HFFc6 (cell line): Measurements from ENCODE around the gene AKR1D1. TPM values are rescaled to one million over a fixed set of nuclear protein-coding genes. Genes with fewer than 3 reads are reported as not detected.

Experiments used
- DNase-seq: peaks from one replicate; pipeline ENCODE4 v3.0.0-alpha.2; 2018
- H3K27ac Mint-ChIP-seq: 2 replicates; pipeline ENCODE4 v1.8.0; 2020; ENCODE audit warnings: mild to moderate bottlenecking, mixed read lengths
- H3K27me3 Mint-ChIP-seq: 2 replicates; pipeline ENCODE4 v1.8.0; 2021; ENCODE audit warnings: mild to moderate bottlenecking, moderate library complexity, mixed read lengths; ENCODE audit not compliant: insufficient read depth
- H3K36me3 Mint-ChIP-seq: 2 replicates; pipeline ENCODE4 v1.8.0; 2021; ENCODE audit warnings: low read depth, mixed read lengths
- H3K4me1 Mint-ChIP-seq: 2 replicates; pipeline ENCODE4 v1.8.0; 2020; ENCODE audit warnings: low read depth, mixed read lengths
- H3K4me3 Mint-ChIP-seq: 2 replicates; pipeline ENCODE4 v1.8.0; 2020; ENCODE audit warnings: mild to moderate bottlenecking, moderate library complexity, mixed read lengths
- H3K9me3 Mint-ChIP-seq: 2 replicates; pipeline ENCODE4 v1.8.0; 2020; ENCODE audit warnings: mild to moderate bottlenecking, mixed read lengths
- CTCF ChIP-seq: fragments of 200-600 bp; sonication (generic); IDR thresholded peaks from 2 replicates; pipeline ENCODE4 v1.5.0; 2021; ENCODE audit warnings: antibody characterized with exemption, mild to moderate bottlenecking
- long read RNA-seq: library from polyadenylated mRNA; unstranded; transcript quantifications from one replicate; pipeline ENCODE4 v2.0.0, GENCODE V29; 2019
- total RNA-seq, 6 experiments: library from RNA; stranded (reverse); fragmentation: NEBNext Ultra II Directional; extraction: Animal tissue kit (Norgen Biotek cat#: 25700); gene quantifications; 2 replicates in 1 of 6; 3 replicates in 5 of 6; pipeline ENCODE4 v1.2.3, GENCODE V29; 2021

The AKR1D1 gene
- total RNA-seq, result under 1 TPM in 1 of 6 experiments, not detected in 5; 0.17 TPM
- long read RNA-seq, result 0 reads

- H3K9me3 Mint-ChIP-seq, result 0 out of 2 replicates have a peak, but pooled peaks cover 3% of the 10 kb centered on the region
- no peaks in the 10 kb centered on the region for H3K36me3 Mint-ChIP-seq
- no peak within 1 kb of the TSS for H3K27ac Mint-ChIP-seq
- no peaks in the 10 kb centered on the region for H3K27me3 Mint-ChIP-seq
- no peaks in the 10 kb centered on the region for H3K4me1 Mint-ChIP-seq
- no peak within 1 kb of the TSS; the same call in 1 of the 2 replicates for H3K4me3 Mint-ChIP-seq
- DNase-seq, result no peak
- TF ChIP-seq CTCF, result no peak
Observed at GRCh38 chr7:138076196-138076595, at the start of gene AKR1D1. AKR1D1 (plus strand) TSS chr7:138076459; CDS start chr7:138076519, 60 bp downstream.

GRCh38 chr7:138027100-138027499 lies 49.2 kb upstream of the AKR1D1 start:
- no peak overlapping the region for H3K4me3 Mint-ChIP-seq
- H3K9me3 Mint-ChIP-seq, result no peaks in the 10 kb centered on the region
- no peak for DNase-seq
- TF ChIP-seq CTCF, result no peak
- peaks cover 4% of the 10 kb centered on the region for H3K27me3 Mint-ChIP-seq
- H3K36me3 Mint-ChIP-seq, result no peaks in the 10 kb centered on the region
- H3K4me1 Mint-ChIP-seq, result peaks cover 10% of the 10 kb centered on the region; the same call in 1 of the 2 replicates
- no peak overlapping the region for H3K27ac Mint-ChIP-seq

GRCh38 chr7:138029126-138029525 lies 47.1 kb upstream of the AKR1D1 start:
- TF ChIP-seq CTCF, result no peak
- Mint-ChIP-seq H3K9me3 (no peaks in the 10 kb centered on the region), H3K36me3 (no peaks in the 10 kb centered on the region), H3K27me3 (peaks cover 2% of the 10 kb centered on the region), H3K27ac (no peak overlapping the region), H3K4me3 (no peak overlapping the region), H3K4me1 (peaks cover 10% of the 10 kb centered on the region; the same call in 1 of the 2 replicates)
- no peak for DNase-seq

GRCh38 chr7:138029941-138030340 lies 46.3 kb upstream of the AKR1D1 start:
- H3K27me3 Mint-ChIP-seq, result peaks cover 2% of the 10 kb centered on the region
- H3K9me3 Mint-ChIP-seq, result peaks cover 4% of the 10 kb centered on the region
- H3K4me3 Mint-ChIP-seq, result no peak overlapping the region
- H3K4me1 Mint-ChIP-seq, result peaks cover 10% of the 10 kb centered on the region; the same call in 1 of the 2 replicates
- 0 out of 2 replicates have a peak, but pooled peaks cover 4% of the 10 kb centered on the region for H3K36me3 Mint-ChIP-seq
- no peak for DNase-seq
- no peak for TF ChIP-seq CTCF
- no peak overlapping the region for H3K27ac Mint-ChIP-seq

- Mint-ChIP-seq H3K4me1 (peaks cover 10% of the 10 kb centered on the region; the same call in 1 of the 2 replicates), H3K27ac (no peak overlapping the region)
- no peak for TF ChIP-seq CTCF
Observed at GRCh38 chr7:138030679-138031351, 45.4 kb upstream of the AKR1D1 start.

More at GRCh38 chr7:138030679-138031351, 45.4 kb upstream of the AKR1D1 start:
- no peak for DNase-seq
- Mint-ChIP-seq H3K4me3 (no peak overlapping the region), H3K27me3 (peaks cover 2% of the 10 kb centered on the region), H3K36me3 (0 out of 2 replicates have a peak, but pooled peaks cover 8% of the 10 kb centered on the region), H3K9me3 (peaks cover 7% of the 10 kb centered on the region)
